Prostate gland (tissue), 2 donors: ENCODE results near the gene DCAF10. TPM values are rescaled to one million over a fixed set of nuclear protein-coding genes. Genes with fewer than 3 reads are reported as not detected.
"Not testable (repeated sequence)": the region's sequence is repeated elsewhere in the genome, so short reads cannot be mapped to it uniquely, and the experiment has no call there.

Experiments
- DNase-seq: peaks from one replicate; pipeline ENCODE4 v3.0.0-alpha.2; 2019; ENCODE audit warnings: low spot score
- H3K27ac ChIP-seq, 2 donors: fragments of 200-600 bp; sonication (generic); 2 replicates each; pipeline ENCODE4 v1.5.1; 2017 to 2019
- H3K27me3 ChIP-seq: fragments of 200-600 bp; sonication (generic); replicated peaks from 2 replicates; pipeline ENCODE4 v1.5.1; 2019; ENCODE audit not compliant: insufficient read depth
- H3K36me3 ChIP-seq, 2 donors: fragments of 200-600 bp; sonication (generic); 1 replicate in 1 of 2; 2 replicates in 1 of 2; pipeline versions ENCODE4 v1.5.1 to v1.8.1; 2017 to 2019
- H3K4me1 ChIP-seq: fragments of 200-600 bp; sonication (generic); replicated peaks from 2 replicates; pipeline ENCODE4 v1.5.1; 2019
- H3K4me3 ChIP-seq, 2 donors: fragments of 200-600 bp; sonication (generic); 2 replicates each; pipeline ENCODE4 v1.5.1; 2017 to 2019
- H3K9me3 ChIP-seq: fragments of 200-600 bp; sonication (generic); 2 replicates; pipeline ENCODE4 v1.5.1; 2017
- POLR2A ChIP-seq: fragments of 450-650 bp; IDR thresholded peaks from one replicate; pipeline ENCODE4 v1.6.1; 2016; ENCODE audit warnings: antibody characterized with exemption, mild to moderate bottlenecking
- POLR2AphosphoS5 ChIP-seq: sonication (generic); formaldehyde crosslinking; IDR thresholded peaks from one replicate; pipeline ENCODE4 v1.6.1; 2017; ENCODE audit warnings: antibody characterized with exemption
- WGBS: methylation state at CpG from one replicate; pipeline ENCODE4 v1.1.5; 2018; 5-methylcytosine and 5-hydroxymethylcytosine counted together
- intact Hi-C: fragments of 100-400 bp; cut with DNase I; formaldehyde crosslinking; loops from one replicate; pipeline ENCODE4 v1.14.2; 2022
- total RNA-seq, 2 donors: library from RNA; depleted of rRNA; stranded (reverse); fragments of >200 nt; gene quantifications; one replicate each; pipeline ENCODE4 v1.1.0, GENCODE V29; 2016
- TF ChIP-seq, protein P1 (sequence below), 4 experiments: fragments of 200-600 bp in 2 of 4; fragments of 450-650 bp in 2 of 4; sonication (generic) in 2 of 4; IDR thresholded peaks; 1 replicate in 3 of 4; 2 replicates in 1 of 4; pipeline ENCODE4 v1.5.1; 2016 to 2019; ENCODE audit warnings: antibody characterized with exemption in 4 of 4, mild to moderate bottlenecking in 2 of 4, moderate library complexity in 2 of 4

Gene DCAF10
- total RNA-seq, 2 donors from 2014 or later: 24.2 to 30.5 TPM

GRCh38 chr9:37906312-37907239 is 106.0 kb downstream of the DCAF10 start:
- H3K27ac ChIP-seq: no peak overlapping the region
- H3K36me3 ChIP-seq: no peaks in the 10 kb centered on the region
- H3K9me3 ChIP-seq: no peaks in the 10 kb centered on the region
- DNase-seq: no peak
- WGBS: 84% methylated on average over 11 of the region's 11 CpGs
- peaks cover 6% of the 10 kb centered on the region for H3K4me1 ChIP-seq
- no peak overlapping the region for H3K4me3 ChIP-seq
- H3K27me3 ChIP-seq: no peaks in the 10 kb centered on the region
- intact Hi-C loops: loop anchor here (10.0 kb wide), 1 partner anchor 422 kb away; the partner anchor contains the start of gene POLR1E
- TF ChIP-seq, protein P1, sequence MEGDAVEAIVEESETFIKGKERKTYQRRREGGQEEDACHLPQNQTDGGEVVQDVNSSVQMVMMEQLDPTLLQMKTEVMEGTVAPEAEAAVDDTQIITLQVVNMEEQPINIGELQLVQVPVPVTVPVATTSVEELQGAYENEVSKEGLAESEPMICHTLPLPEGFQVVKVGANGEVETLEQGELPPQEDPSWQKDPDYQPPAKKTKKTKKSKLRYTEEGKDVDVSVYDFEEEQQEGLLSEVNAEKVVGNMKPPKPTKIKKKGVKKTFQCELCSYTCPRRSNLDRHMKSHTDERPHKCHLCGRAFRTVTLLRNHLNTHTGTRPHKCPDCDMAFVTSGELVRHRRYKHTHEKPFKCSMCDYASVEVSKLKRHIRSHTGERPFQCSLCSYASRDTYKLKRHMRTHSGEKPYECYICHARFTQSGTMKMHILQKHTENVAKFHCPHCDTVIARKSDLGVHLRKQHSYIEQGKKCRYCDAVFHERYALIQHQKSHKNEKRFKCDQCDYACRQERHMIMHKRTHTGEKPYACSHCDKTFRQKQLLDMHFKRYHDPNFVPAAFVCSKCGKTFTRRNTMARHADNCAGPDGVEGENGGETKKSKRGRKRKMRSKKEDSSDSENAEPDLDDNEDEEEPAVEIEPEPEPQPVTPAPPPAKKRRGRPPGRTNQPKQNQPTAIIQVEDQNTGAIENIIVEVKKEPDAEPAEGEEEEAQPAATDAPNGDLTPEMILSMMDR (IDR thresholded peaks at IDR 0.05): no peak
- TF ChIP-seq POLR2AphosphoS5 (no peak), POLR2A (no peak)

DNA sequence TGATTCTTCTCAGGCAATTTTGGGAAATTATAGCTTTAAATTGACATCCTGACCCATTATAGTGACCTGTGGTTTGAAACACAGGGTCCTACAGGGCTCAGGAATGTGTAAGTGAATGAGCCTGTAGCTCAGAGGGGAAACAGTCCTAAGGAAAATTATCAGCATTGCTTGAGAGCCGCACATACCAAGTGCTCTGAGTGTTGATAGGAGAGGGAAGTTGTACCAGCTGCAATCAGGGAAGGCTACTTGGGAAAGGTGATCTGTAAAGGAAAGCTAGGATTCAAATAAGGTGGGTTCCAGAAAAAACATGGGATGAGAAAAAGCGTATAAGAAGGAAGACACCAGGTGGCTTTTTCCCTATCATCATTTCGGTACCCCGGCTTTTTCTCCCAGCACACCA is 107.7 kb downstream of the DCAF10 start:
- H3K9me3 ChIP-seq: no peaks in the 10 kb centered on the region
- intact Hi-C loops: loop anchor here (10.0 kb wide), 1 partner anchor 423 kb away; the partner anchor contains the start of gene POLR1E
- no peaks in the 10 kb centered on the region for H3K4me1 ChIP-seq
- no peaks in the 10 kb centered on the region for H3K36me3 ChIP-seq
- no peak for TF ChIP-seq POLR2A
- TF ChIP-seq, protein P1 (IDR thresholded peaks at IDR 0.05): no peak
- TF ChIP-seq POLR2AphosphoS5: no peak
- no peak for DNase-seq
- WGBS: 93% methylated on average over 4 of the region's 4 CpGs
- H3K27me3 ChIP-seq: no peaks in the 10 kb centered on the region
- H3K27ac ChIP-seq: no peak overlapping the region
- no peak overlapping the region for H3K4me3 ChIP-seq

GRCh38 chr9:37908698-37909186 is 108.1 kb downstream of the DCAF10 start:
- 80% methylated on average over 4 of the region's 4 CpGs for WGBS
- H3K36me3 ChIP-seq: no peaks in the 10 kb centered on the region
- H3K27ac ChIP-seq: no peak overlapping the region
- no peaks in the 10 kb centered on the region for H3K9me3 ChIP-seq
- no peaks in the 10 kb centered on the region for H3K4me1 ChIP-seq
- intact Hi-C loops: loop anchor here (10.0 kb wide), 1 partner anchor 424 kb away; the partner anchor contains the start of gene POLR1E
- TF ChIP-seq POLR2A (peak; percentile 20), POLR2AphosphoS5 (peak; percentile 13)
- TF ChIP-seq, protein P1 (IDR thresholded peaks at IDR 0.05): no peak
- DNase-seq: no peak
- no peaks in the 10 kb centered on the region for H3K27me3 ChIP-seq
- H3K4me3 ChIP-seq: no peak overlapping the region

GRCh38 chr9:37909326-37909725 is 108.7 kb downstream of the DCAF10 start:
- no peaks in the 10 kb centered on the region for H3K36me3 ChIP-seq
- 91% methylated on average over 3 of the region's 3 CpGs for WGBS
- no peaks in the 10 kb centered on the region for H3K9me3 ChIP-seq
- no peaks in the 10 kb centered on the region for H3K4me1 ChIP-seq
- no peak for DNase-seq
- H3K27me3 ChIP-seq: no peaks in the 10 kb centered on the region
- no peak overlapping the region for H3K4me3 ChIP-seq
- TF ChIP-seq POLR2A (no peak), POLR2AphosphoS5 (no peak)
- TF ChIP-seq, protein P1 (IDR thresholded peaks at IDR 0.05): no peak
- intact Hi-C loops: loop anchor here (10.0 kb wide), 1 partner anchor 425 kb away; the partner anchor contains the start of gene POLR1E
- no peak overlapping the region for H3K27ac ChIP-seq

DNA sequence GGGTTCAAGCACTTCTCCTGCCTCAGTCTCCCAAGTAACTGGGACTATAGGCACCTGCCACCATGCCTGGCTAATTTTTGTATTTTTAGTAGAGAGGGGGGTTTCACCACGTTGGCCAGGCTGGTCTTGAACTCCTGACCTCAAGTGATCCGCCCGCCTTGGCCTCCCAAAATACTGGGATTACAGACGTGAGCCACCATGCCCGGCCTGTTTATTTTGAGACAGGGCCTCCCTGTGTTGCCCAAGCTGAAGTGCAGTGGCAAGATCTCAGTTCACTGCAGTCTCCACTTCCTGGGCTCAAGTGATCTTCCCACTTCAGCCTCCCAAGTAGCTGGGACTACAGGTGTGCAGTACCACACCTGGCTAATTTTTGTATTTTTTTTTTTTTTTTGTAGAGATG is 109.2 kb downstream of the DCAF10 start:
- H3K36me3 ChIP-seq, H3K4me1 ChIP-seq, DNase-seq, H3K27me3 ChIP-seq, H3K27ac ChIP-seq, H3K4me3 ChIP-seq, H3K9me3 ChIP-seq: not testable (repeated sequence)
- intact Hi-C loops: loop anchor here (5.0 to 10.0 kb wide), 3 partner anchors 252 to 425 kb away; partner anchors contain the start of gene POLR1E
- WGBS: 80% methylated on average over 5 of the region's 5 CpGs
